Activated T-helper 1 cell treated with Interleukin-2 at 50 U/mL for 16 hours (primary cell): ENCODE measurements around the gene SH3BP2.

ENCODE experiments used
- DNase-seq: peaks from one replicate; pipeline ENCODE4 v3.0.0-alpha.2; 2020; ENCODE audit warnings: low read depth

Gene SH3BP2

GRCh38 chr4:2792711-2793585 lies at the start of gene SH3BP2:
Gene SH3BP2 (plus strand): TSS chr4:2793085. CDS start chr4:2820618, 27,533 bp downstream.
- DNase-seq: peak; percentile 33

GRCh38 chr4:2743518-2744445 lies 49.1 kb upstream of the SH3BP2 start:
- DNase-seq: no peak

- no peak for DNase-seq
These were observed 48.2 kb upstream of the SH3BP2 start for GRCh38 chr4:2744576-2745270.

GRCh38 chr4:2745516-2745915 lies 47.4 kb upstream of the SH3BP2 start:
- DNase-seq: no peak

GRCh38 chr4:2745981-2746806 lies 46.7 kb upstream of the SH3BP2 start:
- DNase-seq: peak; percentile 69

- no peak for DNase-seq
These were observed 45.8 kb upstream of the SH3BP2 start for GRCh38 chr4:2746891-2747695.

GRCh38 chr4:2750719-2751605 lies 41.9 kb upstream of the SH3BP2 start:
- no peak for DNase-seq

GRCh38 chr4:2753436-2753835 lies 39.4 kb upstream of the SH3BP2 start:
- no peak for DNase-seq

GRCh38 chr4:2754848-2755819 lies 37.8 kb upstream of the SH3BP2 start:
- no peak for DNase-seq

GRCh38 chr4:2755821-2756690 lies 36.8 kb upstream of the SH3BP2 start, which contains the start of gene TNIP2:
Gene TNIP2 (minus strand): TSS chr4:2756336. CDS start chr4:2756289, 47 bp downstream.
- peak; percentile 72 for DNase-seq

- DNase-seq: no peak
These were observed 36.1 kb upstream of the SH3BP2 start for GRCh38 chr4:2756691-2757350.

- no peak for DNase-seq
These were observed 35.5 kb upstream of the SH3BP2 start for GRCh38 chr4:2757426-2757825.

GRCh38 chr4:2761035-2761923 lies 31.6 kb upstream of the SH3BP2 start:
- DNase-seq: no peak

GRCh38 chr4:2762048-2762447 lies 30.8 kb upstream of the SH3BP2 start:
- no peak for DNase-seq
